Pancreas (tissue), 10 donors: ENCODE data around the gene FBXL17. TPM values are rescaled to one million over a fixed set of nuclear protein-coding genes. Genes with fewer than 3 reads are reported as not detected.

ENCODE experiments used
- ATAC-seq, 4 donors: fragments of 200-7000 bp; cut with Tn5 transposase; one replicate each; pipeline versions ENCODE4 v1.8.0 to v1.9.1; 2020; ENCODE audit warnings: mild to moderate bottlenecking in 4 of 4, moderate library complexity in 4 of 4
- DNase-seq, 6 donors: peaks; one replicate each; pipeline ENCODE4 v3.0.0-alpha.2; 2020
- FAIRE-seq: peaks from 2 replicates; lab custom pipeline; 2012; peaks lifted over from hg19 to GRCh38; lab: Jason Lieb, UNC
- H3K27ac ChIP-seq, 4 donors: fragments of 200-600 bp; sonication (generic); 1 replicate in 3 of 4; 2 replicates in 1 of 4; pipeline versions ENCODE4 v1.5.0 to v1.8.0; 2020
- H3K27me3 ChIP-seq, 4 donors: fragments of 200-600 bp; one replicate each; pipeline ENCODE4 v1.8.0; 2021
- H3K36me3 ChIP-seq, 3 donors: fragments of 200-600 bp; sonication (generic) in 1 of 3; one replicate each; pipeline versions ENCODE4 v1.5.0 to v1.8.0; 2020 to 2021
- H3K4me1 ChIP-seq, 3 donors: fragments of 200-600 bp; one replicate each; pipeline ENCODE4 v1.8.0; 2021
- H3K4me3 ChIP-seq, 4 donors: fragments of 200-600 bp; sonication (generic) in 2 of 4; one replicate each; pipeline versions ENCODE4 v1.5.0 to v1.8.0; 2020 to 2021
- H3K9me3 ChIP-seq, 4 donors: fragments of 200-600 bp; one replicate each; pipeline ENCODE4 v1.8.0; 2021
- WGBS, 2 donors: extraction: QIAGEN DNeasy Blood & Tissue Kit; methylation state at CpG; one replicate each; pipeline ENCODE4 v1.1.7; 2013; 5-methylcytosine and 5-hydroxymethylcytosine counted together
- intact Hi-C, 3 donors: fragments of 100-400 bp; cut with DNase I; formaldehyde crosslinking; loops; one replicate each; pipeline versions ENCODE4 v1.11.1 to v1.14.2; 2022
- polyA plus RNA-seq, 2 donors: library from polyadenylated mRNA; stranded (reverse); fragments of 200-250 nt; gene quantifications; one replicate each; pipeline ENCODE4 v1.2.3, GENCODE V29; 2013
- total RNA-seq, 6 donors: library from RNA; stranded (reverse); fragmentation: NEBNext Ultra II Directional in 4 of 6; extraction: Animal tissue kit (Norgen Biotek cat#: 25700) in 4 of 6; gene quantifications; one replicate each; pipeline versions ENCODE4 v1.2.1 to v1.2.4, GENCODE V29; 2021 to 2023
- TF ChIP-seq, protein P1 (sequence below), 4 donors: fragments of 200-600 bp; sonication (generic) in 3 of 4; IDR thresholded peaks; one replicate each; pipeline versions ENCODE4 v1.5.0 to v1.8.0; 2021; ENCODE audit warnings: antibody characterized with exemption in 4 of 4
- donor health status: healthy with polysubstance abuse.
- donor health status: DM: no; HTN: no; CAD: no; lungs with moderate emphysema.
- donor health status: DM: no; HTN: no; CAD: no.
- donor health status: control.
- donor health status: control.
- donor health status: Bipolar disorder and iron deficiency.
- donor health status: DM: yes; HTN: yes; CAD: no.
- donor health status: DM: no; HTN: no; CAD: no.
- donor health status: DM: no; HTN: no; CAD: no.
- donor health status: DM: yes; HTN: yes; CAD: no.

FBXL17 gene
- 10 to 100 TPM in 2 of 6 donors, 1 to 10 TPM in 4; 6.4 to 11.1 (median 8.7) TPM for total RNA-seq
- 1 to 10 TPM; 4.2 to 7.0 TPM for polyA plus RNA-seq

DNA sequence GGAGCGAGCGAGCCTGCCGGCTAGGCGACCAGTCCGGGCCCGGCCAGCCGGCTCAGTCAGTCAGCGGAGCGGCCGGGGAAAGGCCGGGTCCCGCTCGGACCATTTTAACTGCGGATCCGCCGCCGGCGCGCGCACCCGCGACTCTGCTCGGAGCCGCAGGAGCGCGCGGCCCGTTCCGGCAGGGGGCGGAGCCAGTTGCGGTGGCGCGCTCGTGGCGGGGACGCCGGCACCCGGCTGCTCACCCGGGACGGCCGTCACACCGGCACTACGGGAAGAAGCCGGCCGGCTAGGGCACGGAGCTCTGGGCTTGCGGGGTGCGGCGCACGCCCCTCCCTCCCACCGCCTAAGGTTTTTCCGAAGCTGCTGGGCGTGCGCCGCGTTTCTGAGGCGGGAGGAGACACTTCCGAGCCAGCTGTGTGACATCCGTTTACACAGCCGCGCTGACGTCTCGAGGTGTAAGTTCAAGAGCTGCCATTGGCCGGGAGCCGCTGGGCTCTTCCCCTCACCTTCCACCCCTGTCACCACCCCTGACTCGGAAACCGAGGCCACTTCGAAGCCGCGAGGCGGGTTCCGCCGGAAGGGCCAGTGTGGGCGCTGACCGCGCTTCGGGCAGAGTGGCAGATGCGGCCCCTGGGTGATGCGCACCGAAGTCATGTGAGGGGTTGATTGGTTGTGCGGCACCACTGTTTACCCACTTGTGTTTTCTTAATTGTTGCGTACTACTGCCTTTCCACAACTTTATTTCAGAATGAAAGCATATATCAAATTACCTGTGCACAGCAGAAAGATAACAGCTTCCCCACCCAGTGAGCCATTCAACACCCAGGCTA, at the start of gene FBXL17:
FBXL17 (minus strand) TSS at position 145 of the 830 bp plus-strand sequence.
- DNase-seq, result peak; percentile 94 to 97 (median 96)
- Histone ChIP-seq H3K9me3 (no peaks in the 10 kb centered on the region), H3K36me3 (no peaks in the 10 kb centered on the region), H3K27ac (peak within 1 kb of the TSS; percentile 99), H3K4me3 (peak within 1 kb of the TSS; percentile 82 to 94 (median 94)), H3K4me1 (peaks cover 0 to 24% (median 4%) of the 10 kb centered on the region in 3 donors), H3K27me3 (no peaks in the 10 kb centered on the region)
- peak; percentile 85 to 92 (median 86) for ATAC-seq
- intact Hi-C loops, result no loop called here
- FAIRE-seq, result no peak
- TF ChIP-seq, protein P1, sequence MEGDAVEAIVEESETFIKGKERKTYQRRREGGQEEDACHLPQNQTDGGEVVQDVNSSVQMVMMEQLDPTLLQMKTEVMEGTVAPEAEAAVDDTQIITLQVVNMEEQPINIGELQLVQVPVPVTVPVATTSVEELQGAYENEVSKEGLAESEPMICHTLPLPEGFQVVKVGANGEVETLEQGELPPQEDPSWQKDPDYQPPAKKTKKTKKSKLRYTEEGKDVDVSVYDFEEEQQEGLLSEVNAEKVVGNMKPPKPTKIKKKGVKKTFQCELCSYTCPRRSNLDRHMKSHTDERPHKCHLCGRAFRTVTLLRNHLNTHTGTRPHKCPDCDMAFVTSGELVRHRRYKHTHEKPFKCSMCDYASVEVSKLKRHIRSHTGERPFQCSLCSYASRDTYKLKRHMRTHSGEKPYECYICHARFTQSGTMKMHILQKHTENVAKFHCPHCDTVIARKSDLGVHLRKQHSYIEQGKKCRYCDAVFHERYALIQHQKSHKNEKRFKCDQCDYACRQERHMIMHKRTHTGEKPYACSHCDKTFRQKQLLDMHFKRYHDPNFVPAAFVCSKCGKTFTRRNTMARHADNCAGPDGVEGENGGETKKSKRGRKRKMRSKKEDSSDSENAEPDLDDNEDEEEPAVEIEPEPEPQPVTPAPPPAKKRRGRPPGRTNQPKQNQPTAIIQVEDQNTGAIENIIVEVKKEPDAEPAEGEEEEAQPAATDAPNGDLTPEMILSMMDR (IDR thresholded peaks at IDR 0.05), result no peak
- WGBS, 2 donors, result 0% methylated on average over 77 to 82 of the region's 82 CpGs

DNA sequence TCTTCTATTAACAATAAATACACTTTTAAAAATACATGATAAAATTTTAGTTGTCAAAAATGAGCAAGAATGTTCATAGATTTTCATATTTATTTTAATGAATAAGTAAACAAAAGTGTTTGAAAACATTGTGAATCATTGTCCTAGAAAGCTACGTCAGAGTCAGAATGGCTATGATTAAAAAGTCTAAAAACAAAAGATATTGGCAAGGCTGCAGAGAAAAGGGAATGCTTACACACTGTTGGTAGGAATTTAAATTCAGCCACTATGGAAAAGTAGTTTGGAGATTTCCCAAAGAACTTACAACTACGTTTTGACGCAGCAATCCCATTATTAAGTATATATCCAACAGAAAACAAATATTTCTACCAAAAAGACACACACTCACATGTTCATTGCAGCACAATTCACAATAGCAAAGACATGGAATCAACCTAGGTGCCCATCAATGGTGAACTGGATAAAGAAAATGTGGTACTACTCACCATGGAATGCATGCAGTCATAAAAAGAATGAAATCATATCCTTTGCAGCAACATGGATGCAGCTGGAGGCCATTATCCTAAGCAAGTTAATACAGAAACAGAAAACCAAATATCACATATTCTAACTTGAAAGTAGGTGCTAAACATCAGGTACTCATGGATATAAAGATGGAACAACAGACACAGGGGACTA, 49.2 kb upstream of the FBXL17 start:
- H3K27me3 ChIP-seq, result peaks cover 0 to 5% (median 0%) of the 10 kb centered on the region in 4 donors
- no peak overlapping the region for H3K4me3 ChIP-seq
- ATAC-seq (no peak), DNase-seq (no peak), FAIRE-seq (no peak)
- H3K36me3 ChIP-seq, result no peaks in the 10 kb centered on the region
- intact Hi-C loops, result no loop called here
- 56 to 62% methylated on average over 3 of the region's 3 CpGs for WGBS, 2 donors
- TF ChIP-seq, protein P1 (IDR thresholded peaks at IDR 0.05), result no peak
- H3K9me3 ChIP-seq, result no peaks in the 10 kb centered on the region
- no peaks in the 10 kb centered on the region for H3K4me1 ChIP-seq
- H3K27ac ChIP-seq, result no peak overlapping the region

DNA sequence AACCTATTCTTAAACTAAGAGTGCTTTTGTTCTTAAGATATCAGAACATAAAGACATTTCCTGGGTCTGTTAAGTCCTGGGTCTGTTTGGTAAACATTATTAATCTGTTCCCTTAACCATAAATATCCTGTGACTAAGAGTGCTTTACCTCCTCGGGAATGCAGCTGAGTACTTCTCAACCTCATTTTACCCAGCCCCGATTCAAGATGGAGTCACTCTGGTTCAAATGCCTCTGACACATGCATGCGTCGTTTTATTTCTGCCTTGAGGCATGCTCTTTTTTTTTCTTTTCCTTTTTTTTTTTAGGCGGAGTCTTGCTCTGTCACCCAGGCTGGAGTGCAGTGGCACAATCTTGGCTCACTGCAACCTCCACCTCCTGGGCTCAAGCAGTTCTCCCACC, 39.8 kb upstream of the FBXL17 start:
- H3K4me3 ChIP-seq, result no peak overlapping the region
- H3K27ac ChIP-seq, result no peak overlapping the region
- ATAC-seq (no peak), FAIRE-seq (no peak), DNase-seq (no peak)
- H3K4me1 ChIP-seq, result no peaks in the 10 kb centered on the region
- H3K27me3 ChIP-seq, result no peaks in the 10 kb centered on the region
- WGBS, 2 donors, result 68 to 81% methylated on average over 5 of the region's 5 CpGs
- H3K36me3 ChIP-seq, result no peaks in the 10 kb centered on the region
- no peaks in the 10 kb centered on the region for H3K9me3 ChIP-seq
- intact Hi-C loops, result no loop called here
- TF ChIP-seq, protein P1 (IDR thresholded peaks at IDR 0.05), result no peak

GRCh38 chr5:108420755-108421154, 38.9 kb upstream of the FBXL17 start:
- ATAC-seq, result no peak

More at GRCh38 chr5:108420755-108421154, 38.9 kb upstream of the FBXL17 start:
- H3K27ac ChIP-seq, result no peak overlapping the region
- no peaks in the 10 kb centered on the region for H3K36me3 ChIP-seq
- intact Hi-C loops, result no loop called here
- H3K4me1 ChIP-seq, result no peaks in the 10 kb centered on the region
- TF ChIP-seq, protein P1 (IDR thresholded peaks at IDR 0.05), result no peak
- no peaks in the 10 kb centered on the region for H3K9me3 ChIP-seq
- H3K27me3 ChIP-seq, result no peaks in the 10 kb centered on the region
- no peak for FAIRE-seq
- H3K4me3 ChIP-seq, result no peak overlapping the region
- 80 to 88% methylated on average over 1 of the region's 1 CpG for WGBS, 2 donors
- DNase-seq, result no peak
